Activated T-cell treated with anti-CD3 and anti-CD28 coated beads, Interleukin-2, amount 50 U/mL, for 48 hours (primary cell): Measurements from ENCODE around the gene MTCL1.

ENCODE experiments used
- DNase-seq, 2 experiments: peaks; one replicate each; pipeline ENCODE4 v3.0.0-alpha.2; 2020

The MTCL1 gene

DNA sequence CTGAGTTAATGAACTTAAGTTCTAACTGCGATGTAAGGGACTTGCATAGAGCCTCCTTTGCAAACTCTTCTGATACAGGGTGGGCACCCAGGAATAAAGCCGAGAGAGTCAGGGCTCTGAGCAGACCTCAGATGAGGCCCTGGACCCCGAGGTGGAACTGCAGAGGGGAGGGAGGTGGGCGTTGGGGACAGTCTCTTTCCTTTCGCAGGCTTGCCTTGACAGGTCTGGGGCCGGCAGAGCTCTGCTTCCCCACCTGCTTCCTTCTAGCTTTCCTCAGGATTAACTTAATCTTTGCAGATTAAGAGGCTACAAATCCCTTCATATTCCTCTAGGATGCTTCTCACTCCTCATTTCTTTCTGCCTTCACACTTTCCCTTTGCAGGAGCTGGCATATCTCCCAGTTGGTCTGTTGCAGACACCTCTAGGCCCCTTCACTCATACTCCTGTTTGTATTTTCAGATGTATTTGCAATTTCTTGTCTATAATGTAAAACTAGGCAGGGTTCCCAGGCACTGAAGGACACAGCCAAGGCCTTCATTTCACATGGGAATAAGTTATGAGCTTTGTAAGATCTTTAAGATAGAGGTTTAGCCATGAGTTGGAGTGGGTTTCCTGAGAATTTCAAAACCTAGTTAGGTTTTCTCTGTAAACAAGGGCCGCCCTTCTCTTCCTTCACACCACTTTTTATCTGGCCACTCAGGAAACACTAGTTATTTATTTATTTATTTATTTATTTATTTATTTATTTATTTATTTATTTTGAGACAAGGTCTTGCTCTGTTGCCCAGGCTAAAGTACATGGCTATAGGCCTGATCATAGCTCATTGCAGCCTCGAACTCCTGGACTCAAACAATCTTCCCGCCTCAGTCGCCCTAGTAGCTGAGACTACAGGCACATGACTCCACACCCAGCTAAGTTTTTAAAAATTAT is 70.9 kb downstream of the MTCL1 start:
- no peak for DNase-seq

DNA sequence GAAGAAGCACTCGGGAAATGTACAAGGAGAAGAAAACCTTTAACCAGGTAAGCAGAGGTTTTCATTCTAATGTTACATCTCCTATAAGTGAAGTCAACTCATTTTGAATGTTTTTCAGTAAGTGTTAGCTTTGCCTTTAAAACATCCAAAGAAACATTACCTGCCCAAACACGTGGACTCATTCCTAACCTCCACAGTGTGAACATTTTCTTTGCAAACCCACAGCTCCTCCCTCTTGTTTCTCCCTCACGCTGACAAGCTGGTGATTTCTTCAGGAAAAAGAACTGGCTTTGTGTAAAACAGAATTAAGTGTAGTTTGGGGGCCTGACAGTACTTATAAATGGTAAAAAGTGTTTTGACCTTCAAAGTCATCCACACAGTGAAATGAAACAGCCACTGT is 72.5 kb downstream of the MTCL1 start:
- no peak for DNase-seq

DNA sequence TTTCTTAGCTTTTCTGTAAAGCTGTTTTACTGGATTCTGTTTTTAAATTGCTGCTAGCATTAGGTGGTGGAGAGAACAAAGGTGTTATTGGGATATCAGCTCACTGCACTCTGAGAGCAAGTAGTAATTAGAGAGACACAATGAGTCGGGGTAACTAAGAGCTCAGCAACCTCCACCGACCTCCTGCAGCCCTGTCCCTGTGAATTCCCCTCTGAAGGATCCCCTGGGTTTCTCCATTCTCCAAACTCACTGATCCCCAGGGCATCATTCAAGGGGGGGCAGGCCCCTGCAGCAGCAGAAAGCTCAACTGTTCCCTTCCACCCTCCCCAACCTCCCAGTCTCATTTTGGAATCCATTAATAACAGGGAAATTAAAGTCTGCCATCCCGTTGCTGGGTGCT is 73.0 kb downstream of the MTCL1 start:
- no peak for DNase-seq

DNA sequence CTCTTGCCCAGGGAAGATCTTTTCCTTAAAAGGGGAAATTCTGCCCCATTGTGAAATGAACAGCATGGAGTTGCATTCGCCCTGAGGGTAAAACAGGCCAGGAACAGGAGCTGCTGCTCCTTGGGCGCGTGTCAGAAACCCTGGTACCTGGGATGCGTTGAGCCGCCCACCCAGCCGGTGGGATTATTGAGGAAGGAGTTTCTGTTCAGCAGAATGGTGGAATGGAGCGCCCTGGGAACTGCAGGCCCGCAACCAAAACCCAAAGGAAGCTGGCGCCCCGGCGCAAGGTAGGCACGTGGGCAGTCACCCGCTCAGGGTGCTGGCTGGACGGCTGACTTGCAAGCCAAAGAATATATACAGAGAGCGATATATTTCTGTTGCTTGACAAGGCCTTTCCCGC is 73.5 kb downstream of the MTCL1 start:
- no peak for DNase-seq

DNA sequence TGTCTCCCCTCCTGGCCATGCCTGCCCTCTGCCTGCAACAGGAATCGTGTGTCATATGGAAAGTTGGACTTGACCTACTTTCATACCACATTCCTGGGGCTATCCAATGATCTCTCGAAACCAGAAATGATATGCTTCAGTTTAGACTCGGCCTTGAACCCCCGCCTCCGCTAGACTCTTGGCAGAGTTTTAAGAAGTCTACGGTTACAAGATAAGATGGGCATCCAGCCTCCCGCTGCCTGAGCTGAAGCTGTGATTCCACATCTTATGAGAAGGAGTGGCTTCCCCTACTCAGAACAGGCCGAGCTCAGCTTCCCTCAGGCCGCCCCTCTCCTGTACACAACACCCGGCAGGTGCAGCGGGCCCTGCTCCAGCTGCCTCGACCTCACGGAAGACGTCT is 73.9 kb downstream of the MTCL1 start:
- no peak for DNase-seq

DNA sequence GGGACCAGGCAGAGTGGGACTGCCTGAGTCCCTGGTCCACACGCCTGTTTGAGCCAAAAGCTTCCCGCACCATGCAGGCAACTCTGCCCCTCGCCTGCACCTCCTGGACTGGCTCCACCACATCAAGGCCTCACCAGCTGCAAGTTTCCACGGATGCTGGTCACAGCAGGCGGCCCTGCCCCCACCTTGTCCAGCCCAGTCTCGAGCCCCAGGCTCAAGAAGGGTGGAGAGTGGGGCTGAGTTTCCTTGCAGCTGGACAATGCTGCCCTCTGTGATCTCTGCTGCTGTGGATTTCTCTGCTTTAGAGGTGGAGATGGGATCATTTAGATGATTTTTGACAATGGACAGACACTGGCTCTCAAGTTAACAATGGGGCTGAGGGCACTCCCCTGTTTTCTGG is 74.9 kb downstream of the MTCL1 start:
- no peak for DNase-seq

DNA sequence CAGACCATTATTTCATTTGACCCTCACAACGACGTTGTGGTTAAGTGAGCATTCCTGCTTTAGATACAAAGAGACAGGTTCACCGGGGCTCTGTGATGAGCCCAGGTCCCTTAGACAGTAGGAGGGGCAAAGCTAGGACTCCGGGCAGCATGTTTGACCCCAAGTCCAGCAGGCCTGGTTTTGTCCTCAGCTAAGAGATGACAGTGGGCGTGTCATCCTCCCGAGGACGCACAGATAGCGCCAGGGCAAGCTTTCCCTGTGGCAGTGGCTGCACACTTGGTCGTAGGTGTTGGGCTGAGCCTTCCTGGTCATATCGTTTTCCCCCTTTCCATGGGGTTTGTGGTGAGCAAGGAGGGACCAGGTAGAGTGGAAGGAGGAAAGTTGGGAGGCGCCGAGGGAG is 76.3 kb downstream of the MTCL1 start:
- DNase-seq, result no peak

DNA sequence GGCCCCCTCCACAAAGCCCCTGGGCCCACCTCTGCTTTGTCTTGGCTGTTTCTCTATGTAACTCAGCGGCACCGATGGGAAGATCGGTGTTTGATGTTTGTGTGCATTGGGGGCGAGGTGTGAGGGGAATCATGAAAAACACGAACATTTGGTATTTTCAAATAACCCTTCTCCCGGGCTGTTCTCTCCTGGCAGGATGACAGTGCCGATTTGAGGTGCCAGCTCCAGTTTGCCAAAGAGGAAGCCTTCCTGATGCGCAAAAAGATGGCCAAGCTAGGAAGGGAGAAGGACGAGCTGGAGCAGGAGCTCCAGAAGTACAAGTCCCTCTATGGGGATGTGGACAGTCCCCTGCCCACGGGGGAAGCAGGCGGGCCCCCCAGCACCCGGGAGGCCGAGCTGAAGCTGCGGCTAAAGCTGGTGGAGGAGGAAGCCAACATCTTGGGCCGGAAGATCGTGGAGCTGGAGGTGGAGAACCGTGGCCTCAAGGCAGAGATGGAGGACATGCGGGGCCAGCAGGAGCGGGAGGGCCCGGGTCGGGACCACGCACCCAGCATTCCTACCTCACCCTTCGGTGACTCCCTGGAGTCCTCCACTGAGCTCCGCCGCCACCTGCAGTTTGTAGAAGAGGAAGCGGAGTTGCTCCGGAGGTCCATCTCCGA is 78.1 kb downstream of the MTCL1 start:
- no peak for DNase-seq

DNA sequence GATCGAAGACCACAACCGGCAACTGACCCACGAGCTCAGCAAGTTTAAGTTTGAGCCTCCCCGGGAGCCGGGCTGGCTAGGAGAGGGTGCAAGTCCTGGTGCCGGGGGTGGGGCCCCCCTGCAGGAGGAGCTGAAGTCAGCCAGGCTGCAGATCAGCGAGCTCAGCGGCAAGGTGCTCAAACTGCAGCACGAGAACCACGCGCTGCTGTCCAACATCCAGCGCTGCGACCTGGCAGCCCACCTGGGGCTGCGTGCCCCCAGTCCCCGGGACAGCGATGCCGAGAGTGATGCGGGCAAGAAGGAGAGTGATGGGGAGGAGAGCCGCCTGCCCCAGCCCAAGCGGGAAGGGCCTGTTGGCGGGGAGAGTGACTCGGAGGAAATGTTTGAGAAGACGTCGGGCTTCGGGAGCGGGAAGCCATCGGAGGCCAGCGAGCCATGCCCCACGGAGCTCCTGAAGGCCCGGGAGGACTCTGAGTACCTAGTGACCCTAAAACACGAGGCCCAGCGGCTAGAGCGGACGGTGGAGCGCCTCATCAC is 78.7 kb downstream of the MTCL1 start:
- DNase-seq, result no peak

DNA sequence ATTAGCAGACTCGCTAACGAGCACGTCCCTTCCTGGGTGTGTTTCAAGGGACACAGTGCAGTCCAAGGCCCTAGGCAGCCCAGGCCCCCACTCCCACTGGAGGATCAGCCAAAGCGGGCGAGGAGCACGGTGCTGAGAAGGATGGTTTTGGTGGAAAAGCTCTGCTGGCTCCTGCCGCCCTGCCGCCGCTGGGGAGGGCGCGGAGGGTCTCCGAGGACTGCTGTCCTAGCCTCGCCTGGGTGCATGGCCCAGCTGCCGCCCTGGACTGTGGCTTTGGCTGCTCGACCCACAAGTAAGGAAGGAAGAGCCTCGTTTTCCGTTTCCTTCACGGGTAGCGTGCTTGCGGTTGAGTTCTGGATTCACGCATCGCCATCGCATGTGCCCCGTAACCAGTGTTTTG is 79.9 kb downstream of the MTCL1 start:
- DNase-seq, result no peak

DNA sequence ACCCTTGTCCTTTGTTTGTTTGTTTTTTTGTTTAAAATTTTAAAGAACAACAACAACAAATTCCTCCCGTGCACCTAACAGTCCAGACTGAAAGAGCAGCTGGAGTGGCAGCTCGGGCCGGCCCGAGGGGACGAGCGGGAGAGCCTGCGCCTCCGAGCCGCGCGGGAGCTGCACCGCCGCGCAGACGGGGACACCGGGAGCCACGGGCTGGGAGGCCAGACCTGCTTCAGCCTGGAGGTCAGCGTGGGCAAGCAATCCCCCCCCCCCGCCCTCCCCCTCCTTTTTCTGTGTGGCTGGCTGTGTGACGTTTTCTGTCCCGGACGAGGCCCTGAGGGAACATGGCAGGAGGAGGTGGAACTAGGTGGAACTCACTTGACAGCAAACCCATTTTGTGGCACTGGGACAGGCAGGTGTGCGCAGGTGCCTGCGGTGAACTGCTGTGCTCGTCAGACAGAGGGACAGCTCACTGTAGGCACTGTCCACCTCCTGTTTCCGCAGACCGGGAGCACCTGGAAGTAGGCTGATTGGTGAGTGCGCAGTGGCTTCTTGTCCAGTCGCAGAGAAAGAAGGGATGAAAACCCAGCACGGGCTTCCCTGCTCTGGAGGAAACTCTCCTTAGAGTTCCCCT is 80.6 kb downstream of the MTCL1 start:
- DNase-seq, result no peak

DNA sequence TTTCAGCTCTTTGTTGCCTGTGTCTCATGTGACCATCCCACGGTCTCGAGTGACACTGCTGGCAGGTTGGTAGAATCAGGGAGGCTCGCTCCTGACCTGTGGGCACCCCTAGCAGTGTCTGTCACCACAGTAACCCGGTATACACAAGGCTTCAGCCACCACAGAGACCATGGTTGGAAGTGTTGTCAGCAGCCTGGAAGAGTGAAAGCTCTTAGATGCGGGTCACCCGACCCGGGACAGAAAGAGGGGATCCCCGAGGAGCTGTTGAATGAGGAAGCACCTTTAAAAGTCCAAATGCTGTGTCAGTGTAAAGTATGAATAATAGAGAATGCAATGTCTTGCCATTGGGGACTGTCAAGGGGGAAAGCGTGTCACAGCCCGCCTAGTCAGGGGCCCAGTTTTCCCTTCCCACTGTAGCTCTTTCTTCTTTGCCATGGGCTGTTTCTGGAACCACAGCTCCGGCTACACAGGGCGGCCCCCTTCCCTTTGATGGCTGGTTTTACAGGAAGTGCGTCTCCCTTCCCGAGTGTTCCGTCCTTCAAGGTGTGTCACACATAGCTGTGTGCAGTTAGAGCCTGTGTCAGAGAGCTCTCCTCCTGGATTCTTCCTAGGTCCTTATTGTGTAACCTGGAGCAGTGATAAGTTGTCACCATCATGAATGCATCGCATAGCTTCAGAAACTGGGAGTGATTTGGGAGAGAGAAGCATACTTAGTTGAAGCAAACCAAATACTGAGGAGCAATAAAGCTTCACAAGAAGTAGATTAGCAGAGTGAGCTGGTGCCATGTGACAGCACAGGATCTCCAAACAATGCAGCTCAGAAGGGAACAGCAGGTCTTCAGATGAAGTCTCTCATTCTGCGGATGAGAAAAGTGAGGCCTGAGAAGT is 81.4 kb downstream of the MTCL1 start:
- DNase-seq, result no peak

DNA sequence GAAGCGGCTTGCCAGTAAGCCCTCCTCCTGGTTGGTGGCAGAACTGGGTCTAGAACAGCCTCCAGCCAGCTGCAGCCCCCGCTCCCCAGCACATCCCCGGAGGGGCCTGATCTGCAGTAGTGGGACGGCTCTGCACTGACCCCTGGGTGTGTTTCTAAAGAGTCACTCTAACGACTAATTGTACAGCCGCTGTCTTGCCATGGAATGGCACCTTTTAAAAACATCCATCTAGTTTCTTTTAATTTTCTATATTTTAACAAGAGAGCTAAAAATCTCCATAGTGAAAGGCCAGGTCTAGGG is 82.0 kb downstream of the MTCL1 start:
- DNase-seq, result no peak

DNA sequence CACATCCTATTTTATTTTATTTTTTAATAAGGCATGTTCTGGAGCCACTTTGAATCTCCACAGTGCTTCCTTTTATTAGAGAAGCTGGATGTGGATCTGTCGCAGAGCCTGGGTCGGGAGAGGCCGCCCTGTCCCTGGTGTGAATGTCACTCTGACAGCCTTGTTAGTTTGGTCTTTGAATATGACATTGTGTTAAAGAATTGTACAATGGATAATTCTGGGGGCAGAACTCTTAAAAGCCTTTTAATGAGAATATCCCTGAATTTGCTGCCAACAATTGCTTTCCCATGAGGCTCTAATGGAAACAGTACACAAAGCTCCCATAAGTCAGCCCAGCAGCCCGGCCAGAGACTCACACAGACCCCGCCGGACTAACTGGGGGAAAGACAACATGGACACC is 82.4 kb downstream of the MTCL1 start:
- no peak for DNase-seq

DNA sequence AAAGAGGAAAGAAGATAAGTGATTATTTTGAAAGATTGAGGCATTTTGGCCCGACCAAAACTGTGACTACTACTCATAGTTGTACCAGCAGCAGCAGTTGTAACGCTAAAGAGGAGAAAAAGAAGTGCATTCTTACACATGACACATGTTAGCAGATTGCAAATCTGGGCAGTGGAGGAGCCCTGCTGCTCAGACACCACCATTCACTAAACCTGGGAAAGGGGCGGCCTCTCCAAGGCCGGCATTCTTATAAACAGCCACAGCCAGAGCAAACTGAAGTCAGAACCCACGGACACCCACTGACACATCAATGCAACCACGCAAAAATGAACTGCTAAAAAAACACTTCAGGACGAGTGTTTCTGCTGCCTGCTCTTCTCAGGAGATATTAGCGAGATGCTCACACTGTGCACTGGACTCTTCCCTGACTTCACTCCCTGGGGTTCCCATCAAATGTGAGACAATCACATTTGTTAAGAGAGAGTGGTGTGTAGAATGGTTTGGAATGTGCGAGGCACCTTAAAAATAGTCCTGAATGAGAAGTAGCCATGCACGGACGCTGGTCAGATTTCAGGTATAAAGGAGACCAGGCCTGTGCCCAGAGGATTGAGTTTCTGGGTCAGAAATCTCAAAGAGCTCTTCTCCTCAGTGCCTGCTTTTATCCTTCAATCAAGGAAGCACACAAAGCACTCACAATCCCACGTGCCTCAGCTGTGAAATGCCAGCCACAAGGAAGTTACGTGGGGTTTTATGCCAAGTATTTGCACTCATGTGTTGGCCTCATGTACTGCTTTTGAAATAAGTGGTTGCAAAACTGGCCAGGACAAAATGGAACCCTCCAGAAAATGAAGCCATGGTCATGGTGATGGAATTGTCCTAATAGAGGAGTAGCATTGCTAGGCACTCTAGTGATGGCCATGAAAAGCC is 83.4 kb downstream of the MTCL1 start:
- no peak for DNase-seq

DNA sequence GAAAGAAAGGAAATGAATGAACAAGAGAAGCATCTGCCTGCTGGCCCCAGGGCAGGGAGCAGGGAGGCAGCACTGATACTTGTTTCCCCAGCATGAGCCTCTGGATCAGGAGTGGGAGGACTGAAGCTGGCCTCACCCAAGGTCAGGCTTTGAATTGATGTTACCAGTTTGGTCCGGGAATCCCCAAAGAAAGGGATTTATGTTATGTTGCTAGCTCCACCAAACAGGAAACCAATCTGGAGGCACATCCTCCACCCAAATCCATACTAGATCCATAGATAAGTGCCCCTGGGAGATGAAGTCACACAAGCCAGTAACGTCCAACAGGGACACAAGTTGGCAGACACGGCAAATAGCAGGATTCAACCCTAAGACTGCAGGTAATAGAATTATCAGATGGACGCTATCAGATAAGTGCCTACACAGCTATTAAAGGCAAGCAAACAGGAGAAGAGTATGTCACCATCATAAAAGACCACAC is 85.9 kb downstream of the MTCL1 start:
- DNase-seq, result no peak

DNA sequence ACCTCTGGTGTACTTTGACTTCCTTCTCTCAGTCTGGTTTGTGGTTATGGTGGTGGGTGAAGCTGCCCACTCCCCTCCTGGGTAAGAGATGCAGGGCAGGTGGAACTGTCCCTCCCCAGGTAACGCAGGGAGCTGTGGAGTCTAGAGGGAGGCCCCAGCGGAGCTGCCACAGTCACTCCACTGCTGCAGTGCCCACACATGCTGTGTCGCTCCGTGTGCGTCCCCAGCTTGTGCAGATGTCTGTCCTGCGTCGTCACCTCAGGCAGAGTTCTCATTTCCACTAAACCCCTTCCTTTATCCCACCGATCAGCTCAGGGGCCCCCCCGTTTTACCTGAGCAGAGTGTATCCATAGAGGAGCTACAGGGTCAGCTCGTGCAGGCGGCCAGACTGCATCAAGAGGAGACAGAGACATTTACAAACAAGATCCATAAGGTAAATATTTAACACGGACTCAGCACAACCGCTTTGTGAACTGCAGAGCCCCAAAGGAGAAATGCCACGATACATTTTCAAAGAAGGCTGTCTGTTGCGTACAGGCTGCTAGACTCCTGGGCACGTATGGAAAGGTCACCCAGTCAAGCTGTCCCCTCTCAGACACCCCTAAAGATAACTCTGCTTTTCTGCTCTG is 87.4 kb downstream of the MTCL1 start:
- no peak for DNase-seq

DNA sequence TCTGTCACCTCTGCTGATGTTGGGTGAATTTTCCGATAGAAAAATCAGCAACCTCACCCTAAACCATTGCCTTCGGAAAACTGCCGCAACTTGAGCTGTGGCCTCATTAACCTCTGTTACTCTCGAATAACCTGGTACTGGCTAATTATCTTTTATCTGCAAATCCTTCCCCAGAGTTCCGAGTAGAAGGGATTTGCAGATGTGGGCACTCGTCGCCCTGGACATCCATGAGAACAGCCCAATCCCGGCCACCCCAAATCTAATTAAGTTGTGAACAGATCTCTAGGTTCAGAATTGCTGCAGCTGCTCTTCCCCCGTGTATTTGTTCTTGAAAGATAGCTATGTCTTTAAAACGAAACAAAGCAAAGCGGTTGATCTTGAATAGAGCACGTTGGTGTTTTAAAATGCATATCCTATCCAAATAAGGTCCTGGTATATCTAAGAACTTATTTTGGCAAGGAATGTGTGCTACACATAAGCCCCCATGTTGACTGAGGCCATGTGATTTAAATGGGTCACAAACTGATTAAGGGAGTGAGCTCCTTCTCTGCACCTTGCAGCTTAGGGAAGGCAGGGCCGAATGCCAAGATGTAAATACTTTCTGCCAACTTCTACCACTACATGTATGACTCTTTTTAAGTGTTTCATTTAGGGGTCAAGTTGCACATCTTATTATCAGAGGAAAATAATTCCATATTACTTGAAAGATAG is 88.2 kb downstream of the MTCL1 start:
- no peak for DNase-seq

DNA sequence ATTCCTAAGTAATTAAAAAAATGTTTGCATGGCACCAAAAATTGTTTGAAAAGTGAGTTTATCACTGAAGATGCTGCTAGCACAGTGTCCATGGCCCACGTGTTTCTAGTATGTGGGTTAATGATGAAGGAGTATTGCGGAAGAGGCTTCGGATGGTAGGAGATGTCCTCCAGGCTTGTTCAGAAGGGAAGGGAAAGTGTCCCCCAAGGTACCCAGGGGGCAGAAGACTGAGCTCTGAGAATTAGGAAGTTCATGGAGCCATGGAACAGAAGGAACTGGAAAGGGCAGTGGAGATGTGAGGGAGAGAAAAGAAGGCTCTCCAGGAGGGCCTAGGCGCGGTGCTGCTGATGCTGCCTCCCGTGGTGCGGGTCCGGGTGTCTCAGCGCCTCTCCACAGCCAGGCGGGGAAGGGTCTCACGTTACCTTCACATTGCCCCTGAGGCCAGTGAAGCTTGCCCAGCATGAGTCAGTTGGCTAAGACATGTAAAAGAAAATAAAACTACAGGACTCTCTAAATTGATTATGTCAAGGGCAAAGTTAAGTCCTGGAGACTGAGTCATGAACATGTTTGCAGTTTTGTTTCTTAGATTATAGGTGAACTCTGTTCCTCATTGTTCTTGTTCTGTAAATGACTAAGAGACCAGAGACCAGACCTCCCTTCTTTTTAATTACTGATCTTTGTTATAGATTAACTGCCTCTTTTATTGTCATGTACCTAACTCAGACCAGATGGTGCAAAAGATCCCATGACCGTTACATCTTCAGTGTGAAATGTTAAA is 89.0 kb downstream of the MTCL1 start:
- DNase-seq, result no peak

DNA sequence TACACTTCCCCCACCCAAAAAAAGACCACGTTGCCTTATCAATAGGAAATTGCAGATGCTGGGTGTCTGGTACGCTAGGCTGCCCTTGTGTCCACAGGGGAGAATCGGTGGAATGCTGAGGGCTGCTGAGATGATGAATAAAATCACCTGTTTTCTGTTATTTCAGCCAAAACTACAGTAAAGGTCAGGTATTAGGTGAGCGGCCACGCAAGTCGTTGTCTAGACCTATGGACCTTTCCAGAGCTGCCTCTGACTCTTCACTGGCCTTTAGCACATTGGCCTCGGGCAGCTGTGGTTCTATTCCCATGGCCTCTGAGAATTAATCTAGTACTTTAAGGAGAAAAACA is 89.6 kb downstream of the MTCL1 start:
- no peak for DNase-seq
